Measurements from ENCODE around the gene TACSTD2. TPM values are rescaled to one million over a fixed set of nuclear protein-coding genes. Genes with fewer than 3 reads are reported as not detected.
"Not testable (repeated sequence)": the region's sequence is repeated elsewhere in the genome, so short reads cannot be mapped to it uniquely, and the experiment has no call there.

TACSTD2 gene
- total RNA-seq, 1 donor from 2014 or later = 5.0 TPM

- intact Hi-C loops (cut with DNase I) = no loop called here
- DNase-seq (ENCODE audit: low spot score) = no peak
- no peak for ATAC-seq
Observed at GRCh38 chr1:58591806-58592205, 14.8 kb upstream of the TACSTD2 start.

GRCh38 chr1:58590019-58590418 is 13.0 kb upstream of the TACSTD2 start:
- ATAC-seq (no peak), DNase-seq (ENCODE audit: low spot score) (no peak)
- intact Hi-C loops (cut with DNase I) = no loop called here

GRCh38 chr1:58588396-58588795 is 11.3 kb upstream of the TACSTD2 start:
- intact Hi-C loops (cut with DNase I) = no loop called here
- DNase-seq (ENCODE audit: low spot score) = no peak
- no peak for ATAC-seq

GRCh38 chr1:58587667-58588066 is 10.6 kb upstream of the TACSTD2 start:
- ATAC-seq (no peak), DNase-seq (ENCODE audit: low spot score) (no peak)
- intact Hi-C loops (cut with DNase I) = no loop called here

GRCh38 chr1:58586271-58586670 is 9.2 kb upstream of the TACSTD2 start:
- intact Hi-C loops (cut with DNase I) = no loop called here
- DNase-seq (ENCODE audit: low spot score) (no peak), ATAC-seq (peak; percentile 11)

- intact Hi-C loops (cut with DNase I) = no loop called here
- DNase-seq (ENCODE audit: low spot score) = no peak
- ATAC-seq = no peak
Observed at GRCh38 chr1:58585581-58586151, 8.6 kb upstream of the TACSTD2 start.

GRCh38 chr1:58585166-58585565 is 8.1 kb upstream of the TACSTD2 start:
- ATAC-seq = no peak

GRCh38 chr1:58584082-58584895 is 7.2 kb upstream of the TACSTD2 start:
- DNase-seq (ENCODE audit: low spot score) = peak; percentile 77
- intact Hi-C loops (cut with DNase I) = no loop called here
- ATAC-seq = peak; percentile 94

More at GRCh38 chr1:58585166-58585565, 8.1 kb upstream of the TACSTD2 start:
- no peak for DNase-seq (ENCODE audit: low spot score)
- intact Hi-C loops (cut with DNase I) = no loop called here

- intact Hi-C loops (cut with DNase I) = no loop called here
- DNase-seq (ENCODE audit: low spot score) (no peak), ATAC-seq (no peak)
Observed at GRCh38 chr1:58583496-58583895, 6.4 kb upstream of the TACSTD2 start.

- DNase-seq (ENCODE audit: low spot score); intact Hi-C loops (cut with DNase I); ATAC-seq: not testable (repeated sequence)
Observed at GRCh38 chr1:58582143-58582542, 5.1 kb upstream of the TACSTD2 start.

GRCh38 chr1:58581641-58582040 is 4.6 kb upstream of the TACSTD2 start:
- ATAC-seq (no peak), DNase-seq (ENCODE audit: low spot score) (no peak)
- intact Hi-C loops (cut with DNase I) = no loop called here

- no peak for ATAC-seq
- no peak for DNase-seq (ENCODE audit: low spot score)
- intact Hi-C loops (cut with DNase I) = no loop called here
Observed at GRCh38 chr1:58580186-58580585, 3.1 kb upstream of the TACSTD2 start.

- intact Hi-C loops (cut with DNase I) = no loop called here
- peak; percentile 29 for ATAC-seq
Observed at GRCh38 chr1:58577654-58578030, 590 bp upstream of the TACSTD2 start.

GRCh38 chr1:58576325-58576726 is 726 bp downstream of the TACSTD2 start:
- DNase-seq (ENCODE audit: low spot score) = no peak
- intact Hi-C loops (cut with DNase I) = no loop called here
- peak; percentile 28 for ATAC-seq

More at GRCh38 chr1:58577654-58578030, 590 bp upstream of the TACSTD2 start:
- no peak for DNase-seq (ENCODE audit: low spot score)

- ATAC-seq = no peak
- no peak for DNase-seq (ENCODE audit: low spot score)
- intact Hi-C loops (cut with DNase I) = no loop called here
Observed at GRCh38 chr1:58575551-58576324, 1.3 kb downstream of the TACSTD2 start.

- DNase-seq (ENCODE audit: low spot score) (no peak), ATAC-seq (no peak)
- intact Hi-C loops (cut with DNase I) = no loop called here
Observed at GRCh38 chr1:58574816-58575215, 2.2 kb downstream of the TACSTD2 start.

- DNase-seq (ENCODE audit: low spot score) = no peak
- no peak for ATAC-seq
- intact Hi-C loops (cut with DNase I) = no loop called here
Observed at GRCh38 chr1:58573705-58574591, 3.1 kb downstream of the TACSTD2 start.

- no peak for ATAC-seq
- intact Hi-C loops (cut with DNase I) = no loop called here
- no peak for DNase-seq (ENCODE audit: low spot score)
Observed at GRCh38 chr1:58573138-58573537, 3.9 kb downstream of the TACSTD2 start.

- ATAC-seq (no peak), DNase-seq (ENCODE audit: low spot score) (no peak)
- intact Hi-C loops (cut with DNase I) = no loop called here
Observed at GRCh38 chr1:58572690-58573089, 4.4 kb downstream of the TACSTD2 start.

Measured in sciatic nerve (tissue), 2 donors.